Right lobe of liver (tissue), 4 donors: ENCODE measurements around the gene IKZF5.

Experiments
- CTCF ChIP-seq, 4 donors: fragments of 200-600 bp in 3 of 4; fragments of 450-650 bp in 1 of 4; IDR thresholded peaks; one replicate each; pipeline versions ENCODE4 v1.5.1 to v1.8.0; 2016 to 2022; ENCODE audit warnings: antibody characterized with exemption in 4 of 4, mild to moderate bottlenecking in 2 of 4
- POLR2A ChIP-seq: fragments of 450-650 bp; IDR thresholded peaks from one replicate; pipeline ENCODE4 v1.6.1; 2017; ENCODE audit warnings: antibody characterized with exemption, mild to moderate bottlenecking
- donor health status: DM: no; HTN: no; CAD: no.
- donor health status: DM: no; HTN: no; CAD: no.
- donor health status: DM: no; HTN: yes; CAD: no.

- TF ChIP-seq CTCF (IDR thresholded peaks at IDR 0.05) (no peak), POLR2A (no peak)
These were observed 24.7 kb downstream of the IKZF5 start for GRCh38 chr10:122983898-122984297.
